Spleen (tissue), 7 donors: ENCODE results near the gene PLAC8L1.

Source experiments
- CTCF ChIP-seq, 11 experiments: fragments of 200-600 bp in 7 of 11; fragments of 450-650 bp in 4 of 11; sonication (generic) in 4 of 11; IDR thresholded peaks in 8 of 11; conservative IDR thresholded peaks in 3 of 11; 1 replicate in 7 of 11; 2 replicates in 4 of 11; pipeline versions ENCODE4 v1.4.0 to v1.8.0; 2016 to 2021; ENCODE audit warnings: antibody characterized with exemption in 11 of 11, inconsistent platforms in 4 of 11, mild to moderate bottlenecking in 1 of 11
- POLR2A ChIP-seq, 3 donors: fragments of 450-650 bp; IDR thresholded peaks; one replicate each; pipeline ENCODE4 v1.5.1; 2017; ENCODE audit warnings: antibody characterized with exemption in 3 of 3, mild to moderate bottlenecking in 1 of 3
- POLR2AphosphoS5 ChIP-seq, 3 donors: sonication (generic); formaldehyde crosslinking; IDR thresholded peaks; one replicate each; pipeline ENCODE4 v1.5.1; 2017; ENCODE audit warnings: antibody characterized with exemption in 3 of 3
- donor health status: DM: no; HTN: no; CAD: no; lungs with moderate emphysema.
- donor health status: DM: no; HTN: no; CAD: no.
- donor health status: DM: no; HTN: no; CAD: no.

GRCh38 chr5:146040527-146040926, 64.8 kb downstream of the PLAC8L1 start:
- TF ChIP-seq CTCF (IDR thresholded peaks at IDR 0.05 in 8 of 11, conservative IDR thresholded peaks at IDR 0.05 in 3 of 11) (no peak), POLR2A (IDR thresholded peaks at IDR 0.05) (no peak), POLR2AphosphoS5 (IDR thresholded peaks at IDR 0.05) (no peak)
